Spleen (tissue), 7 donors: ENCODE results near the gene FAM120A.

ENCODE experiments used
- POLR2A ChIP-seq, 3 donors: fragments of 450-650 bp; IDR thresholded peaks; one replicate each; pipeline ENCODE4 v1.5.1; 2017; ENCODE audit warnings: antibody characterized with exemption in 3 of 3, mild to moderate bottlenecking in 1 of 3
- TF ChIP-seq, protein P1 (sequence below), 11 experiments: fragments of 200-600 bp in 7 of 11; fragments of 450-650 bp in 4 of 11; sonication (generic) in 4 of 11; IDR thresholded peaks in 8 of 11; conservative IDR thresholded peaks in 3 of 11; 1 replicate in 7 of 11; 2 replicates in 4 of 11; pipeline versions ENCODE4 v1.4.0 to v1.8.0; 2016 to 2021; ENCODE audit warnings: antibody characterized with exemption in 11 of 11, inconsistent platforms in 4 of 11, mild to moderate bottlenecking in 1 of 11
- donor health status: DM: no; HTN: no; CAD: no; lungs with moderate emphysema.
- donor health status: DM: no; HTN: no; CAD: no.
- donor health status: DM: no; HTN: no; CAD: no.

- TF ChIP-seq, protein P1, sequence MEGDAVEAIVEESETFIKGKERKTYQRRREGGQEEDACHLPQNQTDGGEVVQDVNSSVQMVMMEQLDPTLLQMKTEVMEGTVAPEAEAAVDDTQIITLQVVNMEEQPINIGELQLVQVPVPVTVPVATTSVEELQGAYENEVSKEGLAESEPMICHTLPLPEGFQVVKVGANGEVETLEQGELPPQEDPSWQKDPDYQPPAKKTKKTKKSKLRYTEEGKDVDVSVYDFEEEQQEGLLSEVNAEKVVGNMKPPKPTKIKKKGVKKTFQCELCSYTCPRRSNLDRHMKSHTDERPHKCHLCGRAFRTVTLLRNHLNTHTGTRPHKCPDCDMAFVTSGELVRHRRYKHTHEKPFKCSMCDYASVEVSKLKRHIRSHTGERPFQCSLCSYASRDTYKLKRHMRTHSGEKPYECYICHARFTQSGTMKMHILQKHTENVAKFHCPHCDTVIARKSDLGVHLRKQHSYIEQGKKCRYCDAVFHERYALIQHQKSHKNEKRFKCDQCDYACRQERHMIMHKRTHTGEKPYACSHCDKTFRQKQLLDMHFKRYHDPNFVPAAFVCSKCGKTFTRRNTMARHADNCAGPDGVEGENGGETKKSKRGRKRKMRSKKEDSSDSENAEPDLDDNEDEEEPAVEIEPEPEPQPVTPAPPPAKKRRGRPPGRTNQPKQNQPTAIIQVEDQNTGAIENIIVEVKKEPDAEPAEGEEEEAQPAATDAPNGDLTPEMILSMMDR (IDR thresholded peaks at IDR 0.05 in 8 of 11, conservative IDR thresholded peaks at IDR 0.05 in 3 of 11) = no peak
- no peak for TF ChIP-seq POLR2A (IDR thresholded peaks at IDR 0.05)
Measured at GRCh38 chr9:93475108-93475507, 23.6 kb downstream of the FAM120A start.
